Body of pancreas (tissue), 4 donors: ENCODE results near the gene NRIP3. TPM values are rescaled to one million over a fixed set of nuclear protein-coding genes. Genes with fewer than 3 reads are reported as not detected.

Experiments
- ATAC-seq: fragments of 150-250 bp; one replicate; pipeline ENCODE4 v1.9.1; 2016
- DNase-seq, 4 donors: peaks; one replicate each; pipeline ENCODE4 v3.0.0-alpha.2; 2019
- H3K27ac ChIP-seq, 4 donors: fragments of 200-600 bp; sonication (generic); 1 replicate in 3 of 4; 2 replicates in 1 of 4; pipeline versions ENCODE4 v1.5.1 to v1.6.1; 2016 to 2019; ENCODE audit warnings: mild to moderate bottlenecking in 1 of 4, mixed read lengths in 1 of 4, moderate library complexity in 1 of 4
- H3K27me3 ChIP-seq, 2 donors: fragments of 200-600 bp; sonication (generic); one replicate each; pipeline ENCODE4 v1.6.0; 2016; ENCODE audit warnings: mild to moderate bottlenecking in 1 of 2
- H3K36me3 ChIP-seq, 2 donors: fragments of 200-600 bp; sonication (generic); replicated peaks in 1 of 2; 2 replicates each; pipeline ENCODE4 v1.5.1; 2016; ENCODE audit warnings: low read depth in 2 of 2; ENCODE audit not compliant: insufficient read depth in 1 of 2
- H3K4me1 ChIP-seq: fragments of 200-600 bp; sonication (generic); one replicate; pipeline ENCODE4 v1.6.0; 2016
- H3K4me3 ChIP-seq, 2 donors: fragments of 200-600 bp; sonication (generic); 1 replicate in 1 of 2; 2 replicates in 1 of 2; pipeline ENCODE4 v1.5.1; 2016 to 2019
- H3K9me3 ChIP-seq, 3 donors: fragments of 200-600 bp; sonication (generic); 1 replicate in 2 of 3; 2 replicates in 1 of 3; pipeline ENCODE4 v1.5.1; 2016
- CTCF ChIP-seq, 7 experiments: fragments of 450-650 bp in 4 of 7; fragments of 200-600 bp in 3 of 7; sonication (generic) in 3 of 7; IDR thresholded peaks; one replicate each; pipeline ENCODE4 v1.5.1; 2016 to 2019; ENCODE audit warnings: antibody characterized with exemption in 7 of 7
- POLR2A ChIP-seq, 3 donors: fragments of 450-650 bp; IDR thresholded peaks; one replicate each; pipeline ENCODE4 v1.6.1; 2016; ENCODE audit warnings: antibody characterized with exemption in 3 of 3, mild to moderate bottlenecking in 2 of 3
- WGBS, 2 donors: methylation state at CpG; one replicate each; pipeline ENCODE4 v1.1.5; 2017; 5-methylcytosine and 5-hydroxymethylcytosine counted together
- intact Hi-C: fragments of 100-400 bp; cut with DNase I; formaldehyde crosslinking; loops from one replicate; pipeline ENCODE4 v1.15.1; 2023
- total RNA-seq, 2 donors: library from RNA; depleted of rRNA; stranded (reverse); fragments of >200 nt; gene quantifications; one replicate each; pipeline ENCODE4 v1.1.0, GENCODE V29; 2016

The NRIP3 gene
- total RNA-seq, 2 donors from 2014 or later, result 2.1 TPM; not detected in 1

- Histone ChIP-seq H3K27me3 (no peaks in the 10 kb centered on the region), H3K27ac (no peak overlapping the region), H3K36me3 (no peaks in the 10 kb centered on the region), H3K9me3 (no peaks in the 10 kb centered on the region), H3K4me1 (no peaks in the 10 kb centered on the region), H3K4me3 (no peak overlapping the region)
- intact Hi-C loops, result no loop called here
- no peak for DNase-seq
- no peak for ATAC-seq
- no peak for TF ChIP-seq POLR2A (IDR thresholded peaks at IDR 0.05)
- TF ChIP-seq CTCF (IDR thresholded peaks at IDR 0.05), result no peak
- WGBS, 2 donors, result 85 to 92% methylated on average over 3 of the region's 3 CpGs
Measured at GRCh38 chr11:9038541-9038940, 34.7 kb upstream of the NRIP3 start.

GRCh38 chr11:9037963-9038362 lies 34.2 kb upstream of the NRIP3 start:
- intact Hi-C loops, result no loop called here
- DNase-seq (no peak), ATAC-seq (no peak)
- Histone ChIP-seq H3K27ac (no peak overlapping the region), H3K36me3 (no peaks in the 10 kb centered on the region), H3K9me3 (no peaks in the 10 kb centered on the region), H3K4me1 (no peaks in the 10 kb centered on the region), H3K27me3 (no peaks in the 10 kb centered on the region), H3K4me3 (no peak overlapping the region)
- 69 to 81% methylated on average over 1 of the region's 1 CpG for WGBS, 2 donors
- TF ChIP-seq POLR2A (IDR thresholded peaks at IDR 0.05) (no peak), CTCF (IDR thresholded peaks at IDR 0.05) (no peak)

GRCh38 chr11:9037046-9037780 lies 33.4 kb upstream of the NRIP3 start:
- Histone ChIP-seq H3K27me3 (no peaks in the 10 kb centered on the region), H3K36me3 (no peaks in the 10 kb centered on the region), H3K4me3 (no peak overlapping the region), H3K9me3 (no peaks in the 10 kb centered on the region), H3K4me1 (no peaks in the 10 kb centered on the region), H3K27ac (no peak overlapping the region)
- intact Hi-C loops, result no loop called here
- no peak for TF ChIP-seq CTCF (IDR thresholded peaks at IDR 0.05)
- TF ChIP-seq POLR2A (IDR thresholded peaks at IDR 0.05), result no peak
- ATAC-seq (no peak), DNase-seq (no peak)
- 79 to 90% methylated on average over 7 of the region's 7 CpGs for WGBS, 2 donors

GRCh38 chr11:9030601-9031000 lies 26.8 kb upstream of the NRIP3 start:
- intact Hi-C loops, result no loop called here
- TF ChIP-seq CTCF (IDR thresholded peaks at IDR 0.05) (no peak), POLR2A (IDR thresholded peaks at IDR 0.05) (no peak)
- 65 to 75% methylated on average over 2 to 5 of the region's 5 CpGs for WGBS, 2 donors
- H3K36me3 ChIP-seq, result no peaks in the 10 kb centered on the region
- H3K27ac ChIP-seq, result no peak overlapping the region
- H3K9me3 ChIP-seq, result no peaks in the 10 kb centered on the region
- ATAC-seq (no peak), DNase-seq (no peak)
- H3K4me1 ChIP-seq, result no peaks in the 10 kb centered on the region
- no peak overlapping the region for H3K4me3 ChIP-seq
- no peaks in the 10 kb centered on the region for H3K27me3 ChIP-seq

- 89 to 99% methylated on average over 7 of the region's 7 CpGs for WGBS, 2 donors
- ATAC-seq (no peak), DNase-seq (no peak)
- no peak overlapping the region for H3K27ac ChIP-seq
- TF ChIP-seq CTCF (IDR thresholded peaks at IDR 0.05) (no peak), POLR2A (IDR thresholded peaks at IDR 0.05) (no peak)
- no peaks in the 10 kb centered on the region for H3K27me3 ChIP-seq
- no peak overlapping the region for H3K4me3 ChIP-seq
- H3K4me1 ChIP-seq, result no peaks in the 10 kb centered on the region
- intact Hi-C loops, result no loop called here
- H3K36me3 ChIP-seq, result no peaks in the 10 kb centered on the region
- no peaks in the 10 kb centered on the region for H3K9me3 ChIP-seq
Measured at GRCh38 chr11:9029422-9029821, 25.6 kb upstream of the NRIP3 start.
